Stimulated activated CD4-positive, alpha-beta T cell treated with anti-CD3 and anti-CD28 coated beads, TNF-alpha, amount 100 ng/mL, for 48 hours (primary cell): ENCODE measurements around the gene FNBP1.

Experiments used
- DNase-seq, 3 donors: peaks; one replicate each; pipeline ENCODE4 v3.0.0-alpha.2; 2020; ENCODE audit warnings: low read depth in 3 of 3

The FNBP1 gene

DNA sequence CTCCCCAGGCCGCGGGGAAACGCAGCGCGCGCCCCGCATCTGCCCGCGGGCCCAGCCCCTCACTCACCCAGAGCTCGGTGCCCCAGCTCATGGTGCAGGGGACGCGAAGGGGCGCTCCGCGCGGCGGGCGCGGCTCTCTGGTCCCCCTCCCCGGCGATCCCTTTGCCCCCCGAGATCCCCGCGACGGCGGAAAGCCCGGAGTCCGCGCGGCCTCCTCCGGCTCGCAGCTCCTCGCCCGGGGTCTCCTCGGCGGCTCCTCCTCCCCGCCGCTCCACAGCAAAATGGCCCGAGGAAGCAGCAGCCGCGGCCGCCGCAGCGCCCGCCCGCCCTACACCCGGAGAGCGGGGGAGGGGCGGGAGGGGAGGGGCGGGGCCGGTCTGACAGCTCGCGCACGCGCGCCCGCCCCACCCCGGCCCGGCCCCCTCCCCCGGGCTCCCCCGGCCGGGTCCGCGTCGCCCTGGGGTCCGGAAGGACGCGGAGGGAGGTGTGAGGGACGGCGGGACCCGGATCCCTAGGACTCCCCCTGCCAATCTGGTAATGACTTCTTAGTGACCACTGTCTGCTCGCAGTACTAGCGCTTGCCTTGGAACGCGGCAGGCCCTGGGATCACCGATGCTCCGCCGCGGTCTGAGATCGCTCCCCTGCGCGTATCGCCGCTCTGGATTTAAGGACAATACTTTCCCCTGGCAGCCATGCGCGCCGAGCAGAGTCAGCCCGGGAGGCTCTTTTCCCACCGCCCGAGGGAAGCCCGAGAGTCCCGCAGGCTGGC lies at the start of gene FNBP1:
FNBP1 (minus strand) TSS at position 305 of the 769 bp plus-strand sequence; CDS start at position 91, 214 bp downstream.
- DNase-seq: peak; percentile 55 to 65 (median 59)

DNA sequence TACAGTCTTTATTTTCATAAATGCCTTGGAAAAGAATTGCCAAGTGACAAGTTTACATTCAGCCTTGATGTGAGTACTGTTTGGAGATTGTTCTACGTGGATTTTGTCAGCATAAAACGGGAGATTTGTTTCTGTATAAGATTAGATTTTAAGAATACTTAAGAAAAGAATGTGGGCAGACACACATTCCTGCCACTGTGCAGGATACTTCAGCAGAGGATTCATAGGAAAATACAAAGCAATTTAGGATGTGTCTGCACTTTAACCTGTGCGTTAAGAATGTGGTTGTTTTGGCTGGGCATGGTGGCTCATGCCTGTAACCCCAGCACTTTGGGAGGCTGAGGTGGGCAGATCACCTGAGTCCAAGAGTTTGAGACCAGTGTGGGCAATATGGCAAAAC lies 47.9 kb upstream of the FNBP1 start:
- no peak for DNase-seq

DNA sequence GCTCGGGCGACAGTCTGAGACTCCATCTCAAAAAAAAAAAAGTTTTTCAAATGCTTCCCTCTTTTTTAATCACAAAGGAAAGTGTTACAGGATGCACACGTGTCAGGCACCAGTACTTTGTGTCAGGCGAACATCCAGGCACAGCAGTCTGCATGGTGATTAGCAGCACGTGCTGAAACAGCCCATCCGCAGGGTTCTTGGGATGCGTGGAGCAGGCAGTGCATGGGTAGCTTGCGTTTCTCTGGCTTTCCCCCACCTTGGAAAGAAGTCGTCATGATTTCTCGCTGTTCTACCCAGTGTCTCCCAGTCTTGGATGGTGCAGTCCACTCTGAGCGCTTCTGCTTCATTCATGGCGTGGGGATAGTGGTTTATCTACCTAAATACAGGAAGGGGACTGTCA lies 46.2 kb upstream of the FNBP1 start:
- DNase-seq: no peak

DNA sequence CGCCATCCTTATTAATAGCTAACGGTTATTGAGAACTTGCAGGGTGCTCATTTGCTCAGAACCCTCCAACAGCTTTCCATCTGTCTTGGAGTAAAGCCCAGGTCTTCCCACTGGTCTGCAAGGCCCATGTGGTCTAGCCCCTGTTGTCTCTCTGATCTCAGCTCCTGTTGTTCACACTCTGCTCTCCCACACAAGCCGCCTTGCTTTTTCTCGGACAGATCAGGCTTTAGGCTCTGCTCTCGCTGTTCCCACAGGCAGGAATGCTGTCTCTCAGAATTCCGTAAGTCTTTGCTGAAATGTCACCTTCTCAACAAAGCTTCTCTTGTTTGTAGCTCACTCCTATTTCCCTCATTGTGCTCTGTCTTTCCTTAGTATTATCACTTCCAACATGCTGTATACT lies 45.1 kb upstream of the FNBP1 start:
- DNase-seq: no peak

DNA sequence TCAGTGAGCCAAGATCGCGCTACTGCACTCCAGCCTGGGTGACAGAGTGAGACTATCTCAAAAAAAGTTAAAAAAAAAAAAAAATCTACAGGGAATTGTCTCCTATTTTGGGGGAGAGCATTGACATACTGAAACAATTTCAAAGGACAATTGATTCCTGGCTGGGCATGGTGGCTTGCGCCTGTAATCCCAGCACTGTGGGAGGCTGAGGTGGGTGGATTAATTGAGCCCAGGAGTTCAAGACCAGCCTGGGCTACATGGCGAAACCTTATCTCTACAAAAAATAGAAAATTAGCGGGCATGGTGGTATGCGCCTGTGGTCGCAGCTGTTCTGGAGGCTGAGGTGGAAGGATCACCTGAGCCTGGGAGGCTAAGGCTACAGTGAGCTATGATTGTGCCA lies 41.3 kb upstream of the FNBP1 start:
- no peak for DNase-seq

DNA sequence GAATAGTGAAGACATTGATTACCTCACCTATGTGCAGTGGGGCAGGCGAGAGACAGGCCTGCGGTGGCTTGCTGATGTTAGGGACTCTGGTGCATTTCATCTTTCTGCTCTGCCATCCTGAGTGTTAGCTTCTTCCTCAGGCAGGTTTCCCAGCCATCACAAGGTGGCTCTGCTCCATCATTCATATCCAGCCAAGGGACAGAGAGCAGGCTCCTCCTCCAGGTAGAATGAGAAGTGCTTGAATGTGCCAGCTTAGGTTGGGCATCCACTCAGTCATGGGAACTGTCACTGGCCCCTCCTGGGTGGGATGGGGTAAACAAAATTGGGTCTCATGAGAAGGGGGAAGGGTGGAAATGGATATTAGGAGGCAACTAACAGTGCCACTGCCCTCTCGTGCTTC lies 35.6 kb upstream of the FNBP1 start:
- no peak for DNase-seq

DNA sequence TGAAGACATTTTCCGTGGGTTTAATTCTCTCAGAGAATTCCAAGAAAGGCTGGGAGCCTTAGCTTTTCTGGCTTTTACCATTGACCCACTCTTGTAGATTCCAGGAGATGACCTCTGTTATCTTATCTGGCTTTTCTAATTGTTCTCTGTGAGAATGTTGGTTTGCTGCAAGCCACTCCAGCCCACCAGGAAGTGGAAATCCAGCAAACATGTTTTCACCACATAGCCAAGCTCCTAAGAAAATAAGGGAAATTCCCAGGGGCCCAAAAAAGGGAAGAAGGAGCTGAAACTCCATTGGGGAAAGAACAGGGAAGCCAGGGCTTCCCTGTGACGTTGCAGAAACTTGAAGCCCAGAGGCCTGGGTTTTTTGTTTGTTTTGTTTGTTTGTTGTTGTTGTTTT lies 30.4 kb upstream of the FNBP1 start:
- no peak for DNase-seq

DNA sequence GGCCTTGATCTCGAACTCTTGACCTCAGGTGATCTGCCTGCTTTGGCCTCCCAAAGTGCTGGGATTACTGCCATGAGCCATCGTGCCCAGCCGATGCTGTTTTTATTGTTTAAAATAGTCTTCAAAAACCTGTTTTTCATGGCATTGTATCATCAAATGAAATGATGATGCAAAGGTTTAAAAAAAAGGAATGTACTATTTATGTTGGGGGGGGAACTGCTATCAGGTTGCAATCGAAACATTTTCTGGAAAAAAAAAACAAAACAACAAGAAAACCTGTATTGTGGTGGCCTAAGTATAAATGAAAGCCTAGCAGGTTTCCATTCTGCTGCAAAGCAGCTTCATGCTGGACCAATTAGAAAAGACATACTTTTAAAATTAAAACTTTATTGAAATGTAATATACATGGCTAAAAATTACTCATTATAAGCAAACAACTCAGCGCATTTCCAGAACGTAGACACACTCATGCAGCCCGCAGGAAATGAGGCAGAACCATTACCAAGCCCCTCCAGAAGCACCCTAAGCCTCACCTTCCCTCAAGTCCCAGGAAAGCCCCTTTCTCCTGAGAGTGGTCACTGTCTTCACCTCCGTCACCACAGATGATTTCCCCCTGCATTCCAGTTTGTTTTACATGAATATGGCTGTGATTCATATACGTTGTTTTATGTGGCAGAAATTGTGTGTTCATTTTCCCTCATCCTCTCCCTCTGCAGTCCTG lies 29.7 kb upstream of the FNBP1 start:
- DNase-seq: no peak

DNA sequence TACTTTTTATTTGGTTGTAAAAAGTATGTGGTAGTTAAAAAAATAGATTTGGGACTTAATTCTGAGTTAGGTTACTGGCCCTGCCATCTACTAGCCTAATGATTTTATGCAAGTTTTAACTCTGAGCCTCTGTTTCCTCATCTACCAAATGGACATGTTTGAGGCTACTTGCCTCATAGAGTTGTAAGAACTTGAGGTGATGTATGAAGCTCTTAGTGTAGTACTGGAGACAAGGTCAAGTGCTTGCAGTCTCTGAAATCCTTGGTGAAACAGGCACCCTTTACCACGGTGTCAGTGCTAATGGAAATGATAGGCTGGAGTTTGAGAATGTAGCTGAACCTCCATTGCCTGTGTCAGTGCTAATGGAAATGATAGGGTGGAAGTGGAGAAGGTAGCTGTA lies 26.1 kb upstream of the FNBP1 start:
- no peak for DNase-seq

DNA sequence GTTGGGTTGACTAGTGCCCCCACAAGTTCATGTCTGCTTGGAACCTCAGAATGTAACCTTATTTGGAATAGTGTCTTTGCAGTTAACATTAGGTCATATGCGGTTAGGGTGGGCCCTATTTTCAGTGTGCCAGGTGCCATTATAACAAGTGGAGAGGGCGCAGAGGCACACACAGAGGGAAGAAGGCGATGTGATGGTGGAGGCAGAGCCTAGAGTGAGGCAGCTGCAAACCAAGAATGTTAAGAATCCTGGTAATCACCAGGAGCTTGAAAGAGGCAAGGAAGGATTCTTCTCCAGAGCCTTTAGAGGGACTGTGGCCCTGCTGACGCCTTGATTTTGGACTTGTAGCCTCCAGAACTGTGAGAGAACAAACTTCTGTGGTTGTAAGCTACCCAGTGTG lies 21.6 kb upstream of the FNBP1 start:
- DNase-seq: no peak

DNA sequence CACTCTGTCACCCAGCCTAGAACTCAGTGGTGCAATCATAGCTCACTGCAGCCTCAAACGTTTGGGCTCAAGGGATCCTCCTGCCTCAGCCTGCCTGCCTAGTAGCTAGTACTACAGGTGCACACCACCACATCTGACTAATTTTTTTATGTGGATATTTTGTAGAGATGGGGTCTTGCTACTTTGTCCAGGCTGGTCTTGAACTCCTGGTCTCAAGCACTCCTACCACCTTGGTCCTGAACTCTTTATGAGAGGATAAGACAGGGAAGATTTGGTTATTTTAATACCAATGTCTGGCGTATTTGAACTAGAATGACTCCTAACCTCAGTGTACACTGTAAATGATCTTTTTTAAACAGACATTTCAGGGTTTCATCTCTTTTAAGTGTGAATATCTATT lies 19.8 kb upstream of the FNBP1 start:
- DNase-seq: no peak

DNA sequence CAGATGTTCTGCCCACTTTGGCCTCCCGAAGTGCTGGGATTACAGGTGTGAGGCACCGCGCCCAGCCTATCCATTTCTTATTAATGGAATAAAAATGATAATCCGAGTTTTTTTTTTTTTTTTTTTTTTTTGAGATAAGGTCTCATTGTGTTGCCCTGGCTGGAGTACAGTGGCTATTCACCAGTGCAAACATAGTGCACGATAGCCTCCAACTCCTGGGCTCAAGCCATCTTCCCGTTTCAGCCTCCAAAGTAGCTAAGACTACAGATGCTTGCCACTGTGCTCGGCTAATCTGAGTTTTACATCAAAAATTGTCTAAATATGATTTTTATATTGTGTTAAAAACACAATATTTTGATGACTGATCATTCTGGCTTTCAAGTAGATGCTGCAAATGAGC lies 17.3 kb upstream of the FNBP1 start:
- no peak for DNase-seq

DNA sequence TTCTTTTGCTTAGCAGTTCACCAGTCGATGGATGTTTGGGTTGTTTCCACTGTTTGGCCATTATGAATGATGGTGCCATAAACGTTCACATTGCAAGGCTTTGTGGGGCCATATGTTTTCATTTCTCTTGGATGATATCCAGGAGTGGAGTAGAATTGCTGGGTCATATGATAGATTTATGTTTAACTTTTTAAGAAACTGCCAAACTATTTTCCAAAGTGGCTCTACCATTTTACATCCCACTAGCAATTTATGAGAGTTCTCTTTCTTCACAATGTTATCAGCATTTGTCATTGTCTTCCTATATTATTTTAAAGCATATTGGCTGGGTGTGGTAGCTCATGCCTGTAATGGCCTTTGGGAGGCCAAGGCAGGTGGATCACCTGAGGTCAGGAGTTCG lies 15.9 kb upstream of the FNBP1 start:
- no peak for DNase-seq

DNA sequence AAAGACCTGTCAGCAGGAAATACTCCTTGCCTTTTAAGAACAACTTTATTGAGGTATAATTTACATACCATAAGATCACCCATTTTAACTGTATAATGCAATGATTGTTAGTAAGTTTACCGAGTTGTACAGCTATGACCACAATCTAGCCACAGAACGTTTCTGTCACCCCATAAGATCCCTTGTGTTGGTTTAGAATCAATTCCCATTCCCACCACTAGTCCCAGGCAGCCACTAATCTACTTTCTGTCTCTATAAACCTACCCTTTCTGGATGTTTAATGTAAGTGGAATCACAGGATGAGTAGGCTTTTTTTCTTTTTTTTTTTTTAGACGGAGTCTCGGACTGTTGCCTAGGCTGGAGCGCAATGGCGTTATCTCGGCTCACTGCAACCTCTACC lies 15.2 kb upstream of the FNBP1 start:
- no peak for DNase-seq

DNA sequence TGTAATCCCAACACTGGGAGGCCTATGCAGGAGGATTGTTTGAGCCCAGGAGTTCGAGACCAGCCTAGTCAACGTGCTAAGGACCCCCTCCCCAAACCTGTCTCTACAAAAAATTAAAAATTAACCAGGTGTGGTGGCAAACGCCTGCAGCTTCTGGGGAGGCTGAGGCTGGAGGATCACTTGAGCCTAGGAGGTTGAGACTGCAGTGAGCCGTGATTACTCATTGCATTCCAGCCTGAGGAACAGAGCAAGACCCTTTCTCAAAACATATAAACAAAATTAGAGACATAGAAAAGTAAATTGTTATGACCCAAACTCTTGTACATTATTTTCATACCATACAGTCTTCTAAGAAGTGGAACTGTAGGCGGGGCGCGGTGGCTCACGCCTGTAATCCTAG lies 11.8 kb upstream of the FNBP1 start:
- DNase-seq: no peak

DNA sequence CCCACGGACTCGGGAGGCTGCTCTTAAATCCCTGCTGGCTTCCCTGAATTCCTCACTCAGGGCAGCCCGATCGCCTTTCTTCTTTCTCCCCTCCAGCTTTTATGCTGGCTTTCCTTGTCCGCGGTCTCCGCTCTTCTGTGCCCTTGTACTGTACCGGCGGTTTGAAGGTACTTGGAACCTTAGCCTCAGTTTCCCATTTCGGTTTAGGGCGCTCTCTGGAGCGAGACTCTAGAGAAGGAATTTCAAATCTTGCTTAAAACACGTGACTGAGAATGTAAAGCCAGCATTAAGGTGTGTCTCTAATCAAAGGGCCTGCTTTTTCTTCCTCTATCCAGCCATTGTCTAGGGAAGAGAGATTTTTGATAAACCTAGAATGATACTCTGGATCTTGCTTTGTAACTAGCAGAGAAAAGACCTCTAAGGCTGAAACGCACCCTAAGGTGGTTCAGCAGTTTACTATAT lies 11.4 kb upstream of the FNBP1 start:
- DNase-seq: no peak

DNA sequence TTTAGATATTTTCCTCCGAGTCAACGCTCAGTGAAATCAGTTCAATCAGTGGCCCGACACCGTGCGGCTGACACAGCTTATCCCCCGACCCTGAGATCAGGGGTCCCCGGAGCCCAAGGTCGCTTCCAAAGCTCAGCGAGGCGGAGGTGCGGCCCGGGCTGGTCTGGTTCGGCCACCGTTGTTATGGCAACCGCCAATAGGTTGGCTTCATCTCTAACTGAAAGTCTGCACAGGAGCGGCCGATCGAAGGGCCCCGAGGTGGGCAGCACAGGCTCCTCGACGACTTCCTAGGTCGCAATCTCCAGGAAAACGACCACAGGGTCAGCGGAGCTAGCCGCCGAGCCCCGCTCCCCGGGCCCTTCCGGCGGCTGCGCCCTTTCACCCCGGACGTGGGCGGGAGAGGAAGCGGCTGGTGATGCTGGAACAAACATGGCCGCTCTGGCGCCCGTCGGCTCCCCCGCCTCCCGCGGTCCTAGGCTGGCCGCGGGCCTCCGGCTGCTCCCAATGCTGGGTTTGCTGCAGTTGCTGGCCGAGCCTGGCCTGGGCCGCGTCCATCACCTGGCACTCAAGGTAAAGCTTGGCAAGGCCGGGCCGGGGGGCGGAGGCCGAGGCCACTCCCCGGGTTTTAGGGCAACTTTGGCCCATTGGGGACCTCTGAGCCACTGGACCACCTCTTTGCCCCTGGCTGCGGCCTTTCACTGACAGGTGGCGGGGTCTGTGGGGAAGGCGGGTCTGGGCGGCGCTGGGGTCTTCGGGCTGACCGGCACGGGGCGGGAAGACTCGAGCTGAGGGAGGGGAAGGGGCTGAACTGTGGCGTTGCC lies 10.7 kb upstream of the FNBP1 start, which contains the start of gene GPR107:
GPR107 (plus strand) TSS at position 403 of the 821 bp plus-strand sequence; CDS start at position 430, 27 bp downstream.
- peak; percentile 64 to 88 (median 66) for DNase-seq

DNA sequence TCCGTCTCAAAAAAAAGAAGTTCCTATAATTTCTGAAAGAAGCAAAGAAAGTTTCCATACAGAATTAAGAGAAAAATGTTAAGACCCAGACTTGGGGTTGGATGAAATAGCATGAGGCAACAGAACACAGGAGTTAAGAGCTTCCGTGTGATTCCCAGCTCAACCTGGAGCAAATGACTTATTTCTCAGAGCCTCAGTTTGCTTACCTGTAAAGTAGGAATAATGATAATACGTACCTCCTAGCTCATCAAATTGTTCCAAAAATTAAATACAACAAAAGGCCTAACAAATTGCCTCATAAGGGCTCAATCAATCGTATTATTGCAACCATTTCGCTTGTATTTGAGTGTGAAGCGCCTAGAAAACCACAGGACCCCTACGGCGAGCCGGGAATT lies 10.1 kb upstream of the FNBP1 start:
- no peak for DNase-seq

DNA sequence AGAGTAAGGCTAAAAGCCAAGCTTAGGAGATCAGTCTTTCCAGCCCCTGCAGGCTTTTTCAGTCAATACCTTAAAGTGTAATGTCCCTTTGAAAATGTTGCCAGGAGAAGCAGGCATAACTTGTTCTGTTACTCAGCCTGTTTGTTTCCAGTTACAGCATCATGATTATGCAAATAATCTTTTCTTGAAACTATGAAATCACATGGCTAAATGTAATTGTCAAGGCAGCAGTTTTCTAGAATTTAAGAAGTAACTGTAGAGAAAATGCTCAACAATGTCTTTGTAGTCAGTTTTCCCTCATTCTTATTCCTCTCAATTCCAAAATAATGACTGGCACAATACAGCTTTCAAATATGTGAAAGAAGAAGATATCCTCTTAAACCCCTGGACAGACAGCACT lies 8.9 kb upstream of the FNBP1 start:
- no peak for DNase-seq

DNA sequence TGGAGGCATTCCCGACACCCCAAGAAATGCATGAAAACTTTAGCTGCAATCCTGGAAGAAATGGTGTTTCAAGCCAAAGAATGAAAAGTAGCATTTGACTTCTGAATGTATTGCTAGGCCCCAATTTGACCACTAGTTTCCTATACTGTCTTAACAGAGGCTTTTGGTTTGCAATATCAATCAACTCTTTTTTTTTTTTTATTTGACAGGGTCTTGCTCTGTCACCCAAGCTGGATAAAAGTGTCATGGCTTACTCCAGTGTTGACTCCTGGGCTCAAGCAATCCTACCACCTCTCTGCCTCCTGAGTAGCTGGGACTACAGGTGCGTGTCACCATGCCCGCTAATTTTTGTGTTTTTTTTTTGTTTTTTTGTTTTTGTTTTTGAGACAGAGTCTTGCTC lies 7.5 kb upstream of the FNBP1 start:
- DNase-seq: no peak

DNA sequence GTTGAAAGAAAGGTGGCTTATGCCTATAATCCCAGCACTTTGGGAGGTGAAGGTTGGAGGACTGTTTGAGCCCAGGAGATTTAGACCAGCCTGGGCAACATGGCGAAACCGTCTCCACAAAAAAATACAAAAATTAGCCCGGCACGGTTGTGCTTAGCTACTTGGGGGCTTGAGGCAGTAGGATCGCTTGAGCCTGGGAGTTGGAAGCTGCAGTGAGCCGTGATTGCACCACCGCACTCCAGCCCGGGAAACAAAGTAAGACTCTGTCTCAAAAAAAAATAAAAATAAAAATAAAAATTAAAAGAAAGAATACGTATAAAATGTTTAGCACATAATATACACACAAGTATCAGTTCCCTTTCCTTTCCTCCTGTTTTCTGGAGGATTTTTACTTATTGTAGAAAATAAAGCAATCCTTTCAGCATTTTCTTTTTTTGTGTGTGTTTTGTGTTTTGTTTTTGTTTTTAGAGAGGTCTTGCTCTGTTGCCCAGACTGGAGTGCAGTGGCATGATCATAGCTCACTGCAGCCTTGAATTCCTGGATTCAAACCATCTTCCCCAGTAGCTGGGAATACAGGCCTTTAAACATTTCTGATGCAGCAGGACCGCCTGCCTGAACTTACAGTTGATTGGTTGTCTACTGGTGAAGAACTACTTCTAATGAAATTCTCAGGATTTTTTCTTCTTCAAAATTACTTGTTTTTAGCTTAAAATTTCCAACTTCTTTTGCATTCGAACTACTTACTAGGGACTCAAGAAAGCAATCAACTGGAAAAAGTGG lies 6.6 kb upstream of the FNBP1 start:
- DNase-seq: no peak
